Endothelial cell of umbilical vein (primary cell): ENCODE measurements around the gene MRAP. TPM values are rescaled to one million over a fixed set of nuclear protein-coding genes. Genes with fewer than 3 reads are reported as not detected.
A peak's percentile ranks its signal among the peaks of the same experiment; 100 is the strongest.

Source experiments
- BruUV-seq: library from RNA; stranded (reverse); fragments of 400-500 nt; replicated peaks from 2 replicates; lab custom pipeline; 2021; lab: Mats Ljungman, UMichigan
- CTCF ChIA-PET: fragments of 300-600, 350-600 bp; sonication (Branson Sonifier 250); formaldehyde crosslinking; loops from one replicate; lab custom pipeline; 2021; ENCODE audit warnings: antibody characterized with exemption, inconsistent platforms; lab: Charles Lee
- POLR2A ChIA-PET: fragments of 300-600, 350-600 bp; sonication (Branson Sonifier 250); formaldehyde crosslinking; loops from one replicate; lab custom pipeline; 2021; ENCODE audit warnings: antibody characterized with exemption, inconsistent platforms; lab: Charles Lee
- DNase-seq: peaks from one replicate; pipeline ENCODE4 v3.0.0-alpha.2; 2011; ENCODE audit warnings: low read depth, low spot score
- FAIRE-seq: peaks from 2 replicates; lab custom pipeline; 2011; peaks lifted over from hg19 to GRCh38; lab: Jason Lieb, UNC
- H2AFZ ChIP-seq: 2 replicates; pipeline ENCODE4 v1.6.0; 2012; ENCODE audit warnings: low read depth, low read length, control low read depth, inconsistent platforms
- H3K27ac ChIP-seq: 2 replicates; pipeline ENCODE4 v1.5.1; 2011; ENCODE audit warnings: low read depth, mild to moderate bottlenecking, control low read depth, low read length, moderate library complexity; ENCODE audit not compliant: insufficient read depth
- H3K27me3 ChIP-seq, 2 experiments: 2 replicates each; pipeline versions ENCODE4 v1.6.0 to v1.6.1; 2011; ENCODE audit warnings: low read length in 2 of 2, mixed read lengths in 1 of 2; ENCODE audit not compliant: control insufficient read depth in 2 of 2, insufficient read depth in 2 of 2
- H3K36me3 ChIP-seq, 2 experiments: 2 replicates in 1 of 2; 3 replicates in 1 of 2; pipeline ENCODE4 v1.5.1; 2011; ENCODE audit warnings: low read length in 2 of 2, mild to moderate bottlenecking in 1 of 2, moderate library complexity in 1 of 2; ENCODE audit not compliant: control insufficient read depth in 2 of 2, insufficient read depth in 2 of 2; ENCODE audit errors: extremely low read depth in 1 of 2
- H3K4me1 ChIP-seq: 3 replicates; pipeline ENCODE4 v1.5.1; 2011; ENCODE audit warnings: mild to moderate bottlenecking, low read length; ENCODE audit not compliant: control insufficient read depth, insufficient read depth; ENCODE audit errors: extremely low read depth
- H3K4me2 ChIP-seq: 2 replicates; pipeline ENCODE4 v1.6.1; 2011; ENCODE audit warnings: low read length, control low read depth, mixed read lengths; ENCODE audit not compliant: insufficient read depth
- H3K4me3 ChIP-seq, 3 experiments: fragments of 200-600 bp in 1 of 3; sonication (generic), shearing (Covaris generic) in 1 of 3; replicated peaks in 1 of 3; 2 replicates each; pipeline ENCODE4 v1.5.1; 2011 to 2016; ENCODE audit warnings: control low read depth in 3 of 3, low read length in 3 of 3, mild to moderate bottlenecking in 2 of 3, inconsistent platforms in 1 of 3, low read depth in 1 of 3, moderate library complexity in 1 of 3; ENCODE audit not compliant: insufficient read depth in 1 of 3
- H3K79me2 ChIP-seq: 2 replicates; pipeline ENCODE4 v1.6.0; 2012; ENCODE audit warnings: low read length, inconsistent platforms; ENCODE audit not compliant: control insufficient read depth, insufficient read depth
- H3K9ac ChIP-seq: replicated peaks from 2 replicates; pipeline ENCODE3; 2011; ENCODE audit warnings: low read length, control low read depth; ENCODE audit not compliant: insufficient read depth; ENCODE audit errors: extremely low read depth
- H3K9me1 ChIP-seq: replicated peaks from 3 replicates; pipeline ENCODE4 v1.6.0; 2011; ENCODE audit warnings: mild to moderate bottlenecking, low read length; ENCODE audit not compliant: control insufficient read depth, insufficient read depth; ENCODE audit errors: extremely low read depth
- H3K9me3 ChIP-seq: replicated peaks from 2 replicates; pipeline ENCODE4 v1.5.1; 2012; ENCODE audit warnings: low read length, inconsistent platforms; ENCODE audit not compliant: control insufficient read depth, insufficient read depth
- H4K20me1 ChIP-seq: replicated peaks from 2 replicates; pipeline ENCODE3; 2011; ENCODE audit warnings: mild to moderate bottlenecking, low read length; ENCODE audit not compliant: control insufficient read depth, insufficient read depth; ENCODE audit errors: extremely low read depth
- EZH2 ChIP-seq: IDR thresholded peaks from 2 replicates; pipeline ENCODE4 v1.6.1; 2012; ENCODE audit warnings: borderline replicate concordance, low read depth, mild to moderate bottlenecking, moderate library complexity, low read length, inconsistent platforms; ENCODE audit not compliant: severe bottlenecking
- FOS ChIP-seq: IDR thresholded peaks from 2 replicates; pipeline ENCODE4 v1.6.1; 2011; ENCODE audit warnings: mild to moderate bottlenecking, low read length, moderate library complexity, borderline replicate concordance; ENCODE audit not compliant: insufficient read depth
- GATA2 ChIP-seq: IDR thresholded peaks from 2 replicates; pipeline ENCODE4 v1.7.0; 2011; ENCODE audit warnings: low read depth, mild to moderate bottlenecking, moderate library complexity, mixed read lengths, low read length; ENCODE audit not compliant: insufficient read length, insufficient read depth
- JUN ChIP-seq: IDR thresholded peaks from 2 replicates; pipeline ENCODE4 v1.6.1; 2011; ENCODE audit warnings: borderline replicate concordance, low read depth; ENCODE audit not compliant: insufficient read length, insufficient read depth
- MAX ChIP-seq: IDR thresholded peaks from 2 replicates; pipeline ENCODE4 v1.6.1; 2011; ENCODE audit not compliant: insufficient read depth, insufficient read length
- MYC ChIP-seq: IDR thresholded peaks from one replicate; pipeline ENCODE4 v1.6.1; 2011; ENCODE audit warnings: mild to moderate bottlenecking, low read depth, low read length
- POLR2A ChIP-seq: IDR thresholded peaks from 2 replicates; pipeline ENCODE4 v1.6.1; 2012; ENCODE audit warnings: low read depth, mild to moderate bottlenecking, control low read depth, low read length
- POLR2AphosphoS5 ChIP-seq: IDR thresholded peaks from 2 replicates; pipeline ENCODE4 v1.6.1; 2012; ENCODE audit warnings: low read depth, mild to moderate bottlenecking, control low read depth, low read length, moderate library complexity; ENCODE audit not compliant: insufficient read depth
- dilution Hi-C: fragments of 300-500 bp; cut with MboI; formaldehyde crosslinking; loops from one replicate; pipeline ENCODE4 v1.15.0; 2019; ENCODE audit warnings: low sequenced_read_pairs; ENCODE audit not compliant: extremely low pct_ligation_motif_present
- intact Hi-C: fragments of 100-400 bp; cut with micrococcal nuclease; formaldehyde crosslinking; loops from one replicate; pipeline ENCODE4 v1.10.0; 2022
- polyA plus RNA-seq, 4 experiments: library from polyadenylated mRNA; depleted of rRNA in 3 of 4; stranded (reverse) in 3 of 4; unstranded in 1 of 4; fragments of >200 nt; gene quantifications; 2 replicates each; pipeline versions ENCODE4 v1.2.1 to v1.2.3, GENCODE V29; 2011 to 2012; ENCODE audit warnings: missing spikeins in 1 of 4
- total RNA-seq: library from RNA; stranded (reverse); gene quantifications from 2 replicates; pipeline ENCODE4 v1.2.3, GENCODE V29; 2021
- TF ChIP-seq, protein P1 (sequence below), 2 donors: IDR thresholded peaks; 1 replicate in 1 of 2; 2 replicates in 1 of 2; pipeline ENCODE4 v1.5.1; 2011; ENCODE audit warnings: low read length in 2 of 2, mild to moderate bottlenecking in 2 of 2, moderate library complexity in 2 of 2, control low read depth in 1 of 2, inconsistent platforms in 1 of 2, low read depth in 1 of 2; ENCODE audit not compliant: insufficient read depth in 1 of 2; ENCODE audit errors: extremely low read depth in 1 of 2

The MRAP gene
- total and polyA plus RNA-seq, 2 donors (not counting 3 experiments of a cell fraction or from before 2014, with no cell fraction given): not detected

GRCh38 chr21:32329331-32329730, 30.7 kb downstream of the MRAP start:
- Histone ChIP-seq H3K4me2 (no peak overlapping the region), H3K9ac (no peak overlapping the region), H2AFZ (no peak overlapping the region), H3K4me1 (peaks cover 29% of the 10 kb centered on the region), H3K9me1 (no peaks in the 10 kb centered on the region), H3K27me3 (no peaks in the 10 kb centered on the region), H3K4me3 (no peak overlapping the region), H3K9me3 (no peaks in the 10 kb centered on the region), H3K36me3 (peaks cover 13 to 28% of the 10 kb centered on the region in 2 experiments), H3K27ac (peak overlapping the region; percentile 77), H3K79me2 (no peaks in the 10 kb centered on the region), H4K20me1 (no peaks in the 10 kb centered on the region)
- dilution Hi-C loops (no loop called here), intact Hi-C loops (no loop called here)
- TSS peak; percentile 63 for BruUV-seq
- ChIA-PET POLR2A (interaction anchor here (0.8 kb wide), 1 partner anchor 44 kb away, joined by 6 read pairs; no protein-coding TSS in a partner anchor), CTCF (interaction anchor here (0.6 to 2.0 kb wide), 5 partner anchors 23 to 303 kb away, joined by 3 to 8 read pairs (median 3); no protein-coding TSS in a partner anchor)
- DNase-seq: peak; percentile 79
- FAIRE-seq: no peak
- TF ChIP-seq FOS: no peak
- no peak for TF ChIP-seq POLR2A
- no peak for TF ChIP-seq GATA2
- TF ChIP-seq, protein P1, sequence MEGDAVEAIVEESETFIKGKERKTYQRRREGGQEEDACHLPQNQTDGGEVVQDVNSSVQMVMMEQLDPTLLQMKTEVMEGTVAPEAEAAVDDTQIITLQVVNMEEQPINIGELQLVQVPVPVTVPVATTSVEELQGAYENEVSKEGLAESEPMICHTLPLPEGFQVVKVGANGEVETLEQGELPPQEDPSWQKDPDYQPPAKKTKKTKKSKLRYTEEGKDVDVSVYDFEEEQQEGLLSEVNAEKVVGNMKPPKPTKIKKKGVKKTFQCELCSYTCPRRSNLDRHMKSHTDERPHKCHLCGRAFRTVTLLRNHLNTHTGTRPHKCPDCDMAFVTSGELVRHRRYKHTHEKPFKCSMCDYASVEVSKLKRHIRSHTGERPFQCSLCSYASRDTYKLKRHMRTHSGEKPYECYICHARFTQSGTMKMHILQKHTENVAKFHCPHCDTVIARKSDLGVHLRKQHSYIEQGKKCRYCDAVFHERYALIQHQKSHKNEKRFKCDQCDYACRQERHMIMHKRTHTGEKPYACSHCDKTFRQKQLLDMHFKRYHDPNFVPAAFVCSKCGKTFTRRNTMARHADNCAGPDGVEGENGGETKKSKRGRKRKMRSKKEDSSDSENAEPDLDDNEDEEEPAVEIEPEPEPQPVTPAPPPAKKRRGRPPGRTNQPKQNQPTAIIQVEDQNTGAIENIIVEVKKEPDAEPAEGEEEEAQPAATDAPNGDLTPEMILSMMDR (IDR thresholded peaks at IDR 0.05; ENCODE audit: extremely low read depth in 1 of 2, insufficient read depth in 1 of 2, low read depth in 1 of 2, low read length in 2 of 2): no peak
- TF ChIP-seq POLR2AphosphoS5: no peak
- TF ChIP-seq JUN: no peak
- no peak for TF ChIP-seq EZH2
- TF ChIP-seq MAX: no peak
- TF ChIP-seq MYC: no peak
